GM21528 (cell line): Measurements from ENCODE around the gene RAVER2.

Experiments used
- ATAC-seq: cut with Tn5 transposase; IDR thresholded peaks from one replicate; pipeline ENCODE4 v1.9.1; 2021; ENCODE audit warnings: mild to moderate bottlenecking, moderate library complexity; ENCODE audit not compliant: unreplicated experiment, low FRiP score

The RAVER2 gene

GRCh38 chr1:64872067-64872466 lies 127.2 kb downstream of the RAVER2 start:
- ATAC-seq = no peak

GRCh38 chr1:64873576-64873975 lies 128.7 kb downstream of the RAVER2 start:
- no peak for ATAC-seq

- no peak for ATAC-seq
These were observed 129.8 kb downstream of the RAVER2 start for GRCh38 chr1:64874666-64875065.

GRCh38 chr1:64875101-64875500 lies 130.2 kb downstream of the RAVER2 start:
- ATAC-seq = no peak

GRCh38 chr1:64875606-64876005 lies 130.7 kb downstream of the RAVER2 start:
- no peak for ATAC-seq

GRCh38 chr1:64877151-64877550 lies 132.3 kb downstream of the RAVER2 start:
- no peak for ATAC-seq

GRCh38 chr1:64877598-64877997 lies 132.7 kb downstream of the RAVER2 start:
- ATAC-seq = no peak

- ATAC-seq = no peak
These were observed 133.2 kb downstream of the RAVER2 start for GRCh38 chr1:64878090-64878489.

- no peak for ATAC-seq
These were observed 134.2 kb downstream of the RAVER2 start for GRCh38 chr1:64878931-64879611.

GRCh38 chr1:64880449-64880848 lies 135.6 kb downstream of the RAVER2 start:
- no peak for ATAC-seq

- no peak for ATAC-seq
These were observed 136.4 kb downstream of the RAVER2 start for GRCh38 chr1:64881281-64881680.
